Smooth muscle cell of the brain vasculature (primary cell): ENCODE results near the gene DISC1.
"Not testable (repeated sequence)": the region's sequence is repeated elsewhere in the genome, so short reads cannot be mapped to it uniquely, and the experiment has no call there.

ENCODE experiments used
- DNase-seq: peaks from one replicate; pipeline ENCODE4 v3.0.0-alpha.2; 2012; ENCODE audit warnings: low read depth, low spot score

The DISC1 gene

DNA sequence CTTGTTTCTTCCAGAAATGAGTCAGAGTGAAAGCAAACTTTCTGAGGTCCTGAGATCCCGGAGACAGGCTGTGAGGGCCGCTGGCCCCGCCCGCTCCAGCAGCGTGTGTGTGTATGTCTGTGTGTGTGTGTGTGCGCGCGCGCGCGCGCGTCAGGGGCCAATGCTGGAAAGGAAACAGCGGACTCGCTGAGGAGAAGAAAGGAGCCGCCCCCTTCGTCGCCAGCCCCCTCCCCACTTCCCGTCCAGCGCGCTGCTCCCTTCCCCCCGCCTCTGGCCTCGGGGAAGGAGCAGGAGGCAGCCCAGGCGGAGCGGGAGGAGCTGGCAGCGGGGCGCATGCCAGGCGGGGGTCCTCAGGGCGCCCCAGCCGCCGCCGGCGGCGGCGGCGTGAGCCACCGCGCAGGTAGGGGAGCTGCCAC, at the start of gene DISC1:
Gene DISC1 (plus strand): TSS at position 256 of the 416 bp plus-strand sequence. CDS start 78 bp downstream, at position 334.
- DNase-seq, result peak; percentile 74

DNA sequence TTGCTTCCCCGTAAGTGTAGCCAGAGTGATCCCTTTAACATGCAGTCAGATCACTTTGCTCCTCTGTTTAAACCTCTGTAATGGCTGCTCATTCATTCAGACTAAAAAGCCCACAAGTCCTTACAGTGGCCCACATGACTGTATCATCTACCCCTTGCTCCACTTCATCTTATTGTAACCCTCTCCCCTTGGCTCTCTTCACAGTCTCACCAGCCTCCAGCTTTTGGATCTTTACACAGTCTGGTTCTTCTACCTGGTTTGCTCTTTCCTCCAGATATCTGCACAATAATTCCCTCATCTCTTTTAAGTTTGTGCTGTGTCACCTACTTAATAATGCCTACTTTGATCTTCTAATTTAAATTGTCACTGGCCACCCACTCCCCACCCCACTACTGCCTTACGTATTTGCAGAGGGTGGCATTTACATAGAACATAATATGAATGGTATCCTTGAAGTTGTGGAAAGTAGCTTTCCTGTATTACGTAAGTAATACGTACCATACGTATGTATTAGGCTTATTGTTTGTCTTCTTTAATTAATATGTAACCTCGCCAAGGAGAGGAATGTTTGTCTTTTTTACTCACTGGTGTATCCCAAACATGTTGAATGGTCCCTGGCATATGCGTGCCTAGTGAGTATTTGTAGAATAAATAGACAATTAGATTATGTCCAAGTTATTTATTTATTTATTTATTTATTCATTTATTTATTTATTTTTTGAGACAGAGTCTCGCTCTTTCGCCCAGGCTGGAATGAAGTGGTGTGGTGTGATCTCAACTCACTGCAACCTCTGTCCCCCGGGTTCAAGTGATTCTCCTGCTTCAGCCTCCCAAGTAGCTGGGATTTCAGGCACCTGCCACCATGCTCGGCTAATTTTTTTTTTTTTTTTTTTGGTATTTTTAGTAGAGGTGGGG, 49.5 kb upstream of the DISC1 start:
- DNase-seq, result no peak

DNA sequence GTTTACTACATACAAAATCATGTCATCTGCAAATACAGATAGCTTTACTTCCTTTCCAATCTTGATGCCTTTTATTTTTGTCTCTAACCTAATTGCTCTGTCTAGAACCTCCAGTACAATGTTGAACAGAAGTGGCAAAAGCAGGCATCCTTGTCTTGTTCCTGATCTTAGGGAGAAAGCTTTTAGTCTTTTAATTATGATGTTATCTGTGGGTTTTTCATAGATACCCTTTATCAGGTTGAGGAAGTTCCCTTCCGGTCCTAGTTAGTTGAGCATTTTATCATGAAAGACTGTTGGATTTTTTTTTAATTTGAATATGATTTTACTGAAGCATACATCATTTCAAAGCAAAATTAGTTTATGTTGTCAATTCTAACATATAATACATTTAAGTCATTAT, 45.7 kb upstream of the DISC1 start:
- DNase-seq, result no peak

DNA sequence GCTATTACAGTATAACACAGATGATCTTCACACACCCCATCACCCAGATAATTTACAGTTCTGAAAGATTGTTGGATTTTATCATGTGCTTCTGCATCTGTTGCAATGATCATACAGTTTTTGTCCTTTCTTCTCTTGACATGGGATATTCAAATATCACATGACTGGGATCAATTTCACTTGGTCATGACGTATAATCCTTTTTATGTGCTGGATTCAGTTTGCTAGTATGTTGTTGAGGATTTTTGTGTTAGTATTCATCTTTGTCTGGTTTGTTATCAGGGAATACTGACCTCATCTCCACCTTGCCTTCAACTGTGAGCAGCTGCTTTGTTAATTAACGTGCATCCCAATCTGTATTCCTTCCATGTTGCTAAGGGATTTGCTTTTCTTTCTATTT, 44.7 kb upstream of the DISC1 start:
- no peak for DNase-seq

DNA sequence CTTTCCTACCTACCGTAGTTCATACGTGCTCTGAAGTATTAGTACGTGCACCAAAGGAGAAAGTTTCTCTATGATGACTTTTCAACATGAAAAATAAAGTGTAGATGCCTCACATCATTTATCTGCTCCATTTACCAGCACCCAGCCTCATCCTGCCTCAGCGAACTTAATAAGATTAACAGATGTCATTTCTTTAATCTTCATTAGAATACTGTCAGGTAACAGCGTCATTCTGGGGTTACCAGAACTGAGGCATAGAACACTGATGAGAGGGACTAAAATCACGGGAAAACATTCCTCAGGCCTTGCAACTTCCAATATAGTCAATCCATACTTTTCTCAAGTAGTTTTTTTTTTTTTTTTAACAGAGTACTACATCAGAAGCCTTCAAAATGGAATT, 43.2 kb upstream of the DISC1 start:
- DNase-seq, result no peak

DNA sequence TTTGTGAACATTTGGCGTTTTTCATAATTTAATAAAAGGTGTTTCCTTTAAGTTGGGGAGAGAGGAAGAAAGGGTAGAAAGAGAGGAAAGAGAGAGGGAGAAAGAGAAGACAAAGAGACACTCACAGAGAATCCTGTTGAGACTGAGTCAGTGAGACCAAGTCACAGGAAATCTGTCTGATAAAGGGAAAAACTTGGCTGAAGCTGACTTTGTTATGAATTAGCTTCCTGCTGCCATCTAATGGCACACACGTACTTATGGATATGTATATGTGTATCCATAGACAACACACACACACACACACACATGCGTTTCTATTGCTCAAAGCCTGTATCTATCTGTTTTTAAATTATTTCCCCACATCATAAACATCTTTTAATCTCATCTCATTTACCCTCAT, 42.5 kb upstream of the DISC1 start:
- no peak for DNase-seq

DNA sequence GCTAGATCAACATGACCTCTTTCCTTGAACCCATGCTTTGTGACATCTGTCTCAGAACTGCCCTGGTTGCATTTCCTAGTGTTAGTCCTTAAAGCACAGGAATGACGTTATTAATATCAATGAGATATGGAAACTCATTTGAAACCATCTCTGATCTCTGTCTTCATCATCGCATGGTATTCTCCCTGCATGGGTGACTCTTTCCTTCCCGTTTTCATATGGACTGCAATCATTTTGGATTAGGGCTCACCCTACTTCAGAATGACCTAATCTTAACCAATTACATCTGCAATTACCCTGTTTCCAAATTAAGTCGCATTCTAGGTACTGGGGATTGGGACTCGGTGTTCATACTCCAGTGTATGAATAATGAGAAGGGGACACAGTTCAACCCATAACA, 41.7 kb upstream of the DISC1 start:
- no peak for DNase-seq

DNA sequence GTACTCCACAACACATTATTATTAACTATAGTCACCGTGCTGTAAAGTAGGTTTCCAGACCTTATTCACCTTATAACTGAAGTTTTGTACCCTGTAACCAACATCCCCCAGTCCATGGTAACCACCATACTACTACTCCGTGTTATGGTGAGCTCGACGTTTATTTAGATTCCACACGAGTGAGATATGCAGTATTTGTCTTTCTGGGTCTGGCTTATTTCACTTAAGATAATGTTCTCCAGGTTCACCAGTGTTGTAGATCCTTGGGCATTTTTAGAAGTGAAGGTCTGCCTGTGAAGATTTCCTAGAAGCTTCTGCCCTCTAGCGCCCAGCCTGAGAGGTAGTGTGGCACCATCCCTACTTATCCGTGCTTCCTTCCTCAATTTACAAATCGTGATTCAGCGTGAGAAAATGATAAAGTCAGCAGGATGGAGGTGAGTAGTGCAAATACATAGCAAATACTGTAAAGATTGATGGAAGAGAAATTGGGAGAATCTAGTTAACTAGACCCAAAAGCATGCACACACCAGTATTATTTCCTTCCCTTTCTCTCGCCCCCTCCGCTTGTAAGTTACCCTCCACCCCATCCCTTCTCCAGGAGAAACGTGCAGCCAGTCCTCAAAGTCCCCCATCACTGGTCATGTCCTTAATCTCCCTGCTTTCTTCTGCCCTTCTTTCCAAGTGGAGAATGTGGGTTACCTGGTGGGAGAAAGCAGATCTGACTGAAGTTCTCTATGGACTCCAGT, 36.0 kb upstream of the DISC1 start:
- no peak for DNase-seq

DNA sequence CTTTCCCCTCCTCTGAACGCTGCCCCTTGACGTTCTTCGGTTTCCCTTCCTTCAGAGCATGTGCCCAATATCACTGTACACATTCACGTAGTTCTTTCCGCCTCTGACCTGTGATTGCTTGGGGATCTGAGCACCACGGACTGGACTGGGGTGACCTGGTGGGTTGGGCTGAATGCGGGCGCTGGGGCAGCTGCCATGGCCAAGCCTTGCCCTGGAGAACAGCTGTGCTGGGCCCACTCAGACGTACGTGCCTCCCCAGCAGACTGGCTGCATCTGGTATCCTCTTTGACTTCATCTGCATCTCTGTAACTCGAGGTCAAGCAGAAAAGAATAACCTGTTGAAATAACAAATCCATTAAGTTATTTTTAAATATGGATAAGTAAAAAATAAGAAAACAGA, 35.1 kb upstream of the DISC1 start:
- DNase-seq, result no peak

DNA sequence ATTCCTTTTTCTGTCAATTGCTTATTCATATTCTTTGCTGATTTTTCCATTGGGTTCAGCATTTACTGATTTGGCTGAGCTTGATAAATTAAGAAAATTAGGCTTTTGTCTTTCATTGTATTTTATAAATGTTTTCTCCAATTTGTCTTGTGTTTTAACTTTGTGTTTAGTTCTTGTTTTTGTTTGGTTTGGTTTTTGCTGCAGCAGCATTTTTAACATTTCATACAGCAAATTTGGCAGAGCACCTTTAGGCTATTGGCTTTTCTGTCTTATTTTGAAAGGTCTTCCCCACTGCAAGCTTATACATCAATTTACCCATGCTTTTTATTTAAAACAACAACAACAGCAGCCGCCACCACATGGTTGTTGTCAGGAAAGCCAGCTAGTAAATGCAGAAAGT, 33.8 kb upstream of the DISC1 start:
- no peak for DNase-seq

DNA sequence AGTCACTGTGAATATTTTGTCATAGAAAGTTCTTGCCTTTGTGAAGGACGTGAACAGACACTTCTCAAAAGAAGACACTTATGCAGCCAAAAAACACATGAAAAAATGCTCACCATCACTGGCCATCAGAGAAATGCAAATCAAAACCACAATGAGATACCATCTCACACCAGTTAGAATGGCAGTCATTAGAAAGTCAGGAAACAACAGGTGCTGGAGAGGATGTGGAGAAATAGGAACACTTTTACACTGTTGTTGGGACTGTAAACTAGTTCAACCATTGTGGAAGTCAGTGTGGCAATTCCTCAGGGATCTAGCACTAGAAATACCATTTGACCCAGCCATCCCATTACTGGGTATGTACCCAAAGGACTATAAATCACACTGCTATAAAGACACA, 33.3 kb upstream of the DISC1 start:
- not testable (repeated sequence) for DNase-seq

DNA sequence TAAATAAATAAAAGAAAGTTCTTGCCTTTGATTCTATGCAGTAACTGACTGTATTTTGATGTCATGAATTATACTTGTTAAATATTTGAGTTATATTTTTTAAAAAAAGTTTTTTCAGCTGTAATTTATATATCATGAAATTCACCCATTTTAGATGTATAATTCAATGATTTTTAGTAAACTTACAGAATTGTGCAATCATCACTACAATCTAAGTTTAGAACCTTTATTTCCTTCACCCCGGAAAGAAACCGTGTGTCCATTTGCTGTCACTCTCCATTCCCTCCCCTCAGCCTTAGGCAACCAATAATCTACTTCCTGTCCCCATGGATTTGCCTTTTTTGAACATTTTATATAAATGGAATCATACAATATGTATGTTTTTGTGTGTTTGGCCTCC, 32.5 kb upstream of the DISC1 start:
- no peak for DNase-seq

DNA sequence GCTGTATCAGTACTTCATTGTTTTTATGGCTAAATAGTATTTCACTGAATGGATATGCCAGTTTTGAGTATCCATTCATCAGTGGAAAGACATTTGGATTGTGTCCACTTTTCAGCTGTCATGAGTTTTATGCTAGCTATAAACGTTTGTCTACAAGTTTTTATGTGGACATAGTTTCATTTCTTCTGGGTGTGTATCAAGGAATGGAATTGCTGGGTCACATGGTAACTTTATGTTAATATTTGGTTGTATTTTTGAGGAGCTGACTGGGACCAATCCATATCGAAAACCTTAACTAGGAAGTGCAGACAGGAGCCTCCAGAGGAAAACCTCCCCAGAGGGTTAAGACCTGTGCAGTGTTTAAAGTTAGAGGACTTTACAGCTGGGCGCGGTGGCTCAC, 31.8 kb upstream of the DISC1 start:
- no peak for DNase-seq

DNA sequence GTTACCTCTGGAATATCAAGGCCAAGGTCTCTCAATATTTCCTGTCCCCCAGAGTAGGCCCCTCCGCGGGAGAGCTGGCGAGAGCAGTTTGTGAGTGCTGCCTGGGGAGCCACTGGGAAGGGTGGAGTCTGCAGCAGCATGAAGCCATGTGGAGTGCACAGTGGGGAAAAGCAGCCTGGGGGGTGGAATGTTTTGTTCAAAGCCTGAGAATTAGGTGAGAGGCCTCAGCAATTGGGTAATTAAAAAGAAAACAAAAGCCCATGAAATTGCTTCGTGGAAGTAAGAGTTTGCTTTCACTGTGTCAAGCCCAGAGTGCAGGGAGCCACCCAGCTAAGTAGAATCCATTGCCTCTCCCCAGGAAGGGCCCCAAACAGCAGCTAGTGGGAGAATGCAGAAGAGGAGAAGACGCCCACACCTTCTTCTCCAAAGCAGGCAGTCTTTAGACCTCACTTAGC, 30.2 kb upstream of the DISC1 start:
- no peak for DNase-seq

DNA sequence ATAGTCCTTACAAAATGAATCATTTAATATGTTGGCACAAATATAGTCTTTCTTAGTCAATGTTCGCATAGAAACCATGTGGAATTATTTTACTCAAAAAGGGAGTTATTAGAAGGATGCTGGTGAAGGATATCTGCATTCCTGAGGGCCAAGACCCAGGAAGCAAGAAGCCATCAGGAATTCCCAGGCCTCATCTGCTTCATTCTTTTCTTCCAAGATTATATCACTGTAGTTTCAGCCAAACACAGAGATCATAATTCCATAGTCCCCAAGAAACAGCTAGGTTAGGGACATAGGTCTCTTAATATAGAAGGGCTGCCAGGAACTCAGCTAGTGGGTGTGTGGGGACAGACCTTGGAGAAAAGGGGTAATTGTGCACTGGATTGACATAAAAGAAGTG, 28.6 kb upstream of the DISC1 start:
- no peak for DNase-seq

DNA sequence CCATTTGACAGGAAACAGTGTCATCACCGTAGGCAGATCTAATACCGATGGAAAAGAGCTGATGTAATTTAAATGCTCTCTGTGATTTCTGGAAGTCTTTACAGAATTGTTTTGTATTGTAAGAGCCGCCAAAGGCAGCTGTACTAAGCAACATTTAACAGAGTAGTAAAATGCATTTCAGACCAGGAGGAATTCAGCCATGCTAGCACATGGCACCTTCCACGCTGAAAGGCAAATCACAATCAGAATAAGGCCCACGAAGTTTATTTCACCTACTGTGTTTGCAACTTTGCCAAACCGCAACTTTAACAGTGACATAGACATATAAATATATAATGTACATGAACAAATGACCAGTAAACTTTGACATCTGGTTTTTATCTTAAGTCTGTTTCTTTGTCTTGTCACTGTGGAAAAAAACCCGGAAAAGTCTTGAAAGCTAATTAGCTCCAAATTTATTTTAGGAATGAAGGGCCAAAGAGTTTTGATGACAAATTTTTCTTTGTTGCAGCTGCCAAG, 26.1 kb upstream of the DISC1 start:
- DNase-seq, result no peak

DNA sequence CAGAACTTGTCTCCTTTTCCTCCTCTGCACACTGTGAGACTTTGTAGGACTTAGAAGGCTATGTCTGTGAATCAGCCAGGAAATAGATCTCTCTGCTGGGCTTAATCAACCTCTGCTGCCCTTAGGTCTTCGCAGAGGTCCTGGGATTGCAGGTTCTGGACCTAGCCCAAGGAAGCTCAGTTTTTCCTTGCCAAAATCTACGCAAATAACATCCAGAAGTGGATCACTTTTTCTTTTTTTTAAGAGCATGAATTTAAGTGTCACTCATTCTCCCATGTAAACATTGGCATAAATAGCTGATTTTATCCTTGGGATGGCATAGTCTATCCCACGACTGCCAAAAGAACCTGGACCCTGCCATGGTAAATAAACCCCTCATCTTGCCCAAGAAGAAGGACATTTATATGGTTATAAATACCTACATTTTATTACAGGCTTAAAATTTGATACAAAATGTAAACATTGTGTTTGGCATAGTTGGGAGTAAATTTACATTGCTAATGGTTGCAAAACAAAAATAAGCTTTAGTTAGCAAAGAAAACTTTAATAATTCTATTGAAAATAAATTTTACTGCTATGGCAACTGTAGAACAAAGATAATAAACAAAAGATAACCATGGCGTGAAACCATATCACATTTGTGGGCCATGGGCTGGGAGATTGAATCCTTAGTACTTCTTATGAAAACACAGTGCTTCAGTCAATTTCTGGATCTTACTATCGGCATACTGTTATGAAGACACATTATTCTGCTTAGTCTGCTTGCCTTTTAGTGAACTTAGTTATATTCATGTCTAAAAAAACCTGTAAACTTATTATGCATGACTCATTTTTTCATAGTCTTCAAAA, 24.5 kb upstream of the DISC1 start:
- no peak for DNase-seq

DNA sequence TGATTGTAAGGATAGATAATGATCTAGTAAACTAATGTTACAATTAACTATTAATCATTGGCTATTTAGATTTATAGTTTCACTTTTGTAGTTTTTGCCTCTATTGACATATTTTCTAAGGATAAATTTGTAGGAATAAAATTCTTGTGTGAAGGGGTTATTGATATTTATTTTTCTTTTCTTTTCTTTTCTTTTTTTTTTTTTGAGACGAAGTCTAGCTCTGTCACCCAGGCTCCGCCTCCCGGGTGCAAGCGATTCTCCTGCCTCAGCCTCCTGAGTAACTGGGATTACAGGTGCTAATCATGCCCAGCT, 24.0 kb upstream of the DISC1 start:
- DNase-seq, result no peak

DNA sequence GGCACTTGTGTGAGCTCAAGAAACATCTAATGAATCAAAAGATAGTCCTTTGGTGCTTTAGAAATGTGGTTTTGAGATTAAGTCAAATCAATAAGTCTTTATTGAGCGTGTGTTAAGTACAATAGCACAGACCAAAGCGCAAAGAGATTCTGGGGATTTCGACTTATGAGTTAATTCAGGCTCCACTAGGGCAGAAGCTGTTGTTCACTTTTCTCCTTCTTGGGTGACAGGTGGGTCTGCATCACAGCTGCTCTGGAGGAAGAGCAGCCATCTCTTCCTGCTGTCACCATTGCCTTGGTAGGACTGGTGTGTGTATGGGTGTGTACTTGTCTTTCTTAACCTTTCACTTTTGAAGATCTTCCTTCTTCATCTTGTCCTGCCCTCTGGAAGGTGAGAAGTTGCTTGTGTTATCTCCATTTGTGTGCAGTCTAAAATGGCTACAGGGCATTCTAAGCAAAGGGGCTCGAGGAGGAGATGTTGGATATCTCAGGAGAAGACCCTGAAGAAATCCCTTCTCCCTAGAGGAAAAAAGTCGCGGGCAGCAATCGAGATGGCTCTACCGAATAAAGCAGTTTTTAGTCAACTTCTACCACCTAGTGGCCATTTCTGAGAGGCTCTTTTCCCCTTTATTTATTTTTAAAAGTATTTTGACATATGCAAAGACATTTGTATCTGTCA, 22.9 kb upstream of the DISC1 start:
- DNase-seq, result no peak

DNA sequence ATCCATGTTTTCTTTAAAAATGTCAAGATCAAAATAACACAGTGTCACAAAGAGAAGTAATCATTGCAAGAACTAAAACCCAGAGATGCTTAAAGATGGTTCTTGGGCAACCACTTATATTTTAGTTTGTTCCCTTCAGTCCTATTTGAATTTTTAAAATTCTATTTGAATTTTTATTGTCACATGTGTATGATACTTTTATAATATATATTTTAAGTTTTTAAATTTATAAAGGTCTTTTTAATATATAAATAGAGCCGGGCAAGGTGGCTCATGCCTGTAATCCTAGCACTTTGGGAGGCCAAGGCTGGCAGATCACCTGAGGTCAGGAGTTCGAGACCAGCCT, 22.3 kb upstream of the DISC1 start:
- no peak for DNase-seq
